GM18498 (cell line): ENCODE data around the gene CORO7.
A peak's percentile ranks its signal among the peaks of the same experiment; 100 is the strongest.

Source experiments
- ATAC-seq: cut with Tn5 transposase; IDR thresholded peaks from one replicate; pipeline ENCODE4 v1.9.1; 2021; ENCODE audit warnings: mild to moderate bottlenecking, moderate library complexity; ENCODE audit not compliant: unreplicated experiment

The CORO7 gene

GRCh38 chr16:4426722-4427372 lies 10.5 kb upstream of the CORO7 start:
- ATAC-seq, result no peak

GRCh38 chr16:4426021-4426684 lies 9.8 kb upstream of the CORO7 start:
- ATAC-seq, result peak; percentile 34

DNA sequence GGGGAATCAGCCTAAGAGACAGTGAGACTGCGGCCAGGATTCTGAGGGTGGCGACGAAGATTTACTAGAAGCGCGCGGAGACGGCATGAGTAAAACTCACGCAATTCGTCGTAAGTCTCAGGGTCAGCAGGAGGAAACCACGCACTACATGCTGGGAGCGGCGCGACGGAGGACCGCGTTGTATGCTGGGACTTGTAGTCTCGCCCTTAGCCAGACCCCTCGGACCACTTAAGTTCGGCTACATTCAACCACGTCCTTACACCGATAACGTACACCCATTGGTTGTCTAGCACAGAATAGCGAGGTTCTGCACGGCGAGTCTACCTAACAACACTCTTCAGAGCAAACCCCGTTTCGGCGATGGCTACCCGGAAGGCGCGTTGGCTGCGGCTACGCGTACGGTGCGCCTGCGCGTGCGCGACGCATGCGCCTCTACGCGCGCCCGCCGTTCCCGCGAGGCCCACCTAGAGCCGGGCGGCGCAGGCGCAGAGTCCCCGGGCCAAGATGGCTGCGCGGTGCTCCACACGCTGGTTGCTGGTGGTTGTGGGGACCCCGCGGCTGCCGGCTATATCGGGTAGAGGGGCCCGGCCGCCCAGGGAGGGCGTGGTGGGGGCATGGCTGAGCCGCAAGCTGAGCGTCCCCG lies 9.1 kb upstream of the CORO7 start, which contains the start of gene DNAJA3:
TSS of gene DNAJA3 (plus strand) at position 491 of the 643 bp plus-strand sequence. CDS start at position 505, 14 bp downstream.
- peak; percentile 89 for ATAC-seq

DNA sequence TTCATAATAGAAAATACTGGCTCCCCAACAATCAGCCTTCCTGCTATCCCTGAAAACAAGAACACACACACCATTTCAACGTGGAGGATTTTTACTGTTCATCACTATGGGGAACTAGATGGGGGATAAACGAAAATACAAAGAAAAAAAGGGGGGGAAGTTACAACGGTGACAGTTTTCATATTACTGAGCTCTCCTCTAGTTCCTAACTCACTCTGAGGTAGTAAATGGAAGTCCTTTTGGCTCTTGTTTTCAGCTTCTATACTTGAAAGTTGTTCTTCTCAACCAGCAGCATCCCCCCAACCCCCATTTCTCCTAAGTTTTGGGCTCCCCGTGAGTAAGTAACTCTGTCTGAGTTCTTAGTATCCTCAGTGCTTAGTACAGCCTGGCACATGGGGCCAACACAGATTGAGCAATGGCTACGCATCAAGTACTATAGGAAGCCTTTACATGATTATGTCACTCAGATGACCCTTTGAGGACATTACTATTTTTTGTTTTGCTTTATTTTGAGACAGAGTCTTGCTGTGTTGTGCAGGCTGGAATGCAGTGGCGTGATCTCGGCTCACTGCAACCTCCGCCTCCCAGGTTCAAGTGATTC lies 4.2 kb upstream of the CORO7 start:
- no peak for ATAC-seq

GRCh38 chr16:4419402-4419959 lies 3.1 kb upstream of the CORO7 start:
- ATAC-seq, result no peak

- peak; percentile 15 for ATAC-seq
Observed at GRCh38 chr16:4415538-4416199, 727 bp downstream of the CORO7 start.

DNA sequence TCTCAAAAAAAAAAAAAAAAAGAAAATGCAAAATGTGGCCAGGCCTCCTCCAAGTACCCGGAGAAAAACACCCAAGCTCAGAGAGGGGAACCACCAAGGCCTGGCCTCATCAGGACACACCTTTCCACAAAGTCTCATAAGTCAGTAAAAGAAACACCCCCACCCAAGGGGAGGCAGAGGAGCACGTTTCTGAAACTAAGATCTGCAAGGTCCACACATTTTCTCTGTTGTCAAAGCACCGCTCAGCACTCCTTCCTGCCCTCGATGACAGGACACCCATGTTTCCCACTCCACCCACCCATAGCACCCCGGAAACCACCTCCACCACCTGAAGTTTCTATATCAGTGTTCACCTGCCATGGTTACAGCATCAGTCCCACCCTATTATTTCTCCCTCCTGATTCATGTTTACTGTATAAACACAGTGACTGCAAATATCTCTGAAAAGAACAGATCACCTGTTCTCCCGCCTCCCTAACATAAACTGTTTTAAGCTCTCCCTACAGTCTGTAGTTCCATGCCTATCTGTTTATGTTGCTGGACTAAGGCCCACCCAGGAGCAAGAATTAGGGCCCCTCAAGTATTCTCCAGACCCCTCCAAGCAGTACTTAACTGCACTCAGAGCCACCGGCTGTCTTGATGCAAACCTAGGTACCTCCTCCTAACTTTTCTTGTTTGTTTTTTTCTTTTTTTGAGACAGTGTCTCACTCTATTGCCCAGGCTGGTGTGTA lies 2.0 kb downstream of the CORO7 start:
- ATAC-seq, result peak; percentile 63

GRCh38 chr16:4412854-4413253 lies 3.5 kb downstream of the CORO7 start:
- no peak for ATAC-seq

- ATAC-seq, result no peak
Observed at GRCh38 chr16:4412159-4412558, 4.2 kb downstream of the CORO7 start.

- ATAC-seq, result no peak
Observed at GRCh38 chr16:4411684-4412083, 4.7 kb downstream of the CORO7 start.

DNA sequence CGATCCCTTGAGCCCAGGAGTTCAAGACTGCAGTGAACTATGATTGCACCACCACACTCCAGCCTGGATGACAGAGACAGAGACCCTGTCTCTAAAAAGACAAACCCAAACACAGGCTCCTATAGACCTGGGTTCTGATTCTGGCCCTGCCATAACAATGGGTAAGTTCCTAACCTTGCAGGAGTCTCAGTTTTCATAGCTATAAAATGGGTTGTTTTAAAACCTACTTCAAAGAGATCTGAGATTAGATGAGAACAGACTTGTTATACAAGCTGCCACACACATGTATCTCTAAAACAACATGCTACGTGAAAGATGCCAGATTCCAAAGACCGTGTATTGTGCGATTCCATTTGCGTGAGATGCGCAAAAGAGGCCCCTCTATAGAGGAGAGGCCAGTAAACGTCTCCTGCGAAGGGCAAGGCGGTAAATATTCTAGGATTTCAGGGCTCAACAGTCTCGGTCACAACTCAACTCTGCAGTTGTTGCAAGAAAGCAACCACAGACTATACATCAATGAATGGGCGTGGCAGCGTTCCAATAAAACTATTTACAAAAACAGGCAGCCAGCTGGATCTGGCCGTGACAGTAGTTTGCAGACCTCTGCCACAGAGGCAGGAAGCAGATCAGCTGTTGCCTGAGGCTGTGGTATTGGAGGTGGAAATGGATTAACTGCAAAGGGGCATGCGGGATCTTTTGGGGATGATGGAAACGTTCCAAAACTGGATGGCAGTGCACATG lies 5.9 kb downstream of the CORO7 start:
- ATAC-seq, result no peak

GRCh38 chr16:4409081-4409932 lies 7.1 kb downstream of the CORO7 start:
- ATAC-seq, result no peak

DNA sequence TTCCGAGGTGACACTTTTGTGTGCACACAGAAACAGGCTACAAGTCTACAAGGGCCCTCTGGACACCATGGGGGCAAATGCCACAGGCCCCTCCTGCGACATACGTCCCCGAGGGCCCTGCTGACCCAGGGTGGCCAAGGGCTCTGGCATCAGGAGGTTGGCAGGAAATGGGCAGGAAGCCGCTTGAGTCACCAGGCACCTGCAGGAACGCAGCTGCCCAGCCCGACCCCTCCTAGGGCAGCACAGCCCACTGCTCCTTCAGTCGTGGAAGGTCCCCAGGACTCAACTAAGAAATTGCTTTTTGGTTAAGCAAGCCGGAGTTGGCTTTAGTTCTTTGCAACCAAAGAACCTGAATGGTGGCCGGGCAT lies 8.1 kb downstream of the CORO7 start:
- ATAC-seq, result no peak

- no peak for ATAC-seq
Observed at GRCh38 chr16:4407543-4408322, 8.7 kb downstream of the CORO7 start.

DNA sequence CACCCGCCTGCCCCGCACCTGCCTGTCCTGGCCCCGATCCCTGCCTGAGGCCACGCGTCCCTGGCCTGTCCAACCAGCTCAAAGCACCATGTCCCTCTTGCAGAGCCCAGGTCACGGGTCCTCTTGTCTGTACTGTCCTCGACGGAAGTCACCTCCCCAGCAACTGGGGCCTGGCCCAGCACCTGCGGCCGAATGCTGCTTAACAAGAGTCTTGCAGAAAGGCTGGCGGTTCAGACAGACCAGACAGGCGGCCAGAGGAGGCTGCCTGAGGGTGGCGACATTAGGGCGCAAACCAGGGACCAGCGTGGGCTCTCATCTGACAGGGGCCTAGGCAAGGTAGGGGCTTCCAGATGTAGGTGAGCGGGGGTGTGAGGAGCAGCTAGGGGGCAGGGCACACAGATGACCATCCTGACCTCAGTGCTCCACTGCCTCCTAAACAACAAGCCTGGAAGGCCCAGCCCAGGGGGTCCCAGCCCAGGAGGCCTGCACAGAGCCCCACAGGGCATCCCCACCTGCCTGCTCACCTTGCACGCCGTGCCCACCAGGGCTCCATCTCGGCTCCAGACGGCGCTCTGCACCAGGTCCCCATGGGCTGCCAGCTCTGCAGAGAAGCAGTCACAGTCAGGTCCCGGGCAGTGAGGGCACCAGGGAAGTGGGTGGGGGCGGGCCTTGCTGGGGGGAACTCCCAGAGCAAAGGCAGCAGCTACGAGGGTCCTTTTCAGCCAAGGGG lies 11.3 kb downstream of the CORO7 start:
- ATAC-seq, result no peak

DNA sequence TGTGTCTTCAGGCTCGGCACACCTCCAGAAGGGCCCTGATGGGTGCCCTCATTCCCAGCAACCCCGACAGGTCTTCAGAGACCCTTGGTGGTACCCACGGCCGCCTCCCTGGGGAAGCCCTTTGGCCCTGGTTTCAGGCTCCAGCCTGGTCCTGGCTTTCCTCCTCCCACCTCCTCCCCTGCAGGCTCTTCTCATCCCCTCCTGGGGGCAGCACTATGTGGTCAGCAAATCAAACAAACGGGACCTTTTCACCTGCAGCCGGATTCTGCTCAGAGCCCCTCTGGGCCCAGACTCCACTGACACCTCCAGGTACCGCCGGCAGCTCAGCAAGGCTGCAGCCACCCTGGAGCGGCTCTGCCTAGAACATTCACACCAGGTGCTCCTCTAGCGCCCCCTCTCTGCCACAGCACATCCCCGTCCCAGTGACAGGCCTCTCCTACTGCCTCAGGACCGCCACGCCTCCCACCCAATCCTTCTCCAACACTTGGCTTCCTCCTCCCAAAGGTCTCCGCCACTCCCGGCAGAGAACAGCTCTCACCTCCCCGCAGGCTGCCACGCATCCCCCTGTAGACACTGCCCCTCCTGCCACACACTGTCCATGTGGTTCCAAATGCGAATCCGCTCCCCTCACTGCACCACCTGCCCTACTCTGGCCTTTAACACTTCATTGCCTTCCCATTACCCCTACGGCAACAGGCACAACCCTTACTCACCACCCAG lies 12.0 kb downstream of the CORO7 start:
- ATAC-seq, result no peak
